ENCODE measurements around the gene DEFB114.
"Not testable (repeated sequence)": the region's sequence is repeated elsewhere in the genome, so short reads cannot be mapped to it uniquely, and the experiment has no call there.

DEFB114 gene, protein sequence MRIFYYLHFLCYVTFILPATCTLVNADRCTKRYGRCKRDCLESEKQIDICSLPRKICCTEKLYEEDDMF

DNA sequence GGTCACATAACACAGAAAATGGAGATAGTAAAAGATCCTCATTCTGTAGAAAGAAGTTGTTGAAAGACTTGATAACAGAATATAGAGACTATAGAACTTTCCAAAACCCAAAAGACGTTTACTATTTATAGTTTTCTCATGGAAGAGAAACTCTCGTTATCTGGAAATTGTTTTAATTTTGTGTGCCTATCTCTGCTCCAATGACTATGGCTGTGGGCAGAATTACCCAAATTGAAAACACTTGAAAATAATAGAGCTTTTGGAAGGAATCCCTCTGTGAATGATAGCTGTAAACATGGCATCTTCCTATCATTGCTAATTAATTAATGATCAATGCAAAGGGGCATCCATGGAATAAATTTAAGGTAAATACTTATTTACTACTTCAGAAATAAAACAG lies at the start of gene DEFB114:
Gene DEFB114 (minus strand): TSS at position 101 of the 400 bp plus-strand sequence. CDS start 59 bp downstream, at position 42.
- DNase-seq (ENCODE audit: low read depth), result no peak

DNA sequence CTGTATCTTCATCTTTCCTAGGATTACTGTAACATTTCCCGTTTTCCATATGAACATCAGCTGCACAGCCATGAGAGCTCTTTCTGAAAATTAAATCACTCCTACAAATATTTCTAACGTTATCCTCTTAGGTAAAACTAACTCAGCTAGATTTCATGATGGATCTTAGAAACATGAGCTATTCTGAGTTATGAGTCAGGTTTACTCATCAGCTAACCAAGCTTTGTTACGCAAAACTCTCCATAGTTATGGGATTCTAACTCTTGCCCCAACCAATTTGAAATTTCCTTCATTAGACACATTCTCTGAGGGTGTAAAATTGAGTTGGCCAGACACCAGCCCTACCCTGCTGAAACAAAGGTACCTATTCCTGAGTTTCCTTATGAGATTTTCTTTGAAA lies 43.9 kb upstream of the DEFB114 start:
- DNase-seq (ENCODE audit: low read depth), result no peak

DNA sequence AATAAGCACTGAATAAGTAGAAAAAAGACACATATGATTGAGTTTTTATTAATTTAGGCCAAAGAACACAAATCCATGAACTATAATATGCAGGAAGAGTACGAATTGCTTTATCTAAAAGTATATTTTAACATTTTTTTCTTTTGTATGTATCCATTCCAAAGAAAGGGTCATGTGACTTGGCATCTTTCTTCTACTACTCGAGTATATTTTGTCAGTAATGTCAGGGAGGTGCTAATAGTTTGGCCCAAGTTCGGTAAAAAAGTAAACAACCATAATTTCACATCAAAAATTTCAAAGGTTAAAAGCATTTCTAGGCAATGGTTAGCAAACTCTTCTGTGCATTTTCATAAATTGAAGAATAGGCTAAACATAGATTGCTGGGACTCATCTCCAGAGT lies 39.2 kb upstream of the DEFB114 start:
- no peak for DNase-seq (ENCODE audit: low read depth)

DNA sequence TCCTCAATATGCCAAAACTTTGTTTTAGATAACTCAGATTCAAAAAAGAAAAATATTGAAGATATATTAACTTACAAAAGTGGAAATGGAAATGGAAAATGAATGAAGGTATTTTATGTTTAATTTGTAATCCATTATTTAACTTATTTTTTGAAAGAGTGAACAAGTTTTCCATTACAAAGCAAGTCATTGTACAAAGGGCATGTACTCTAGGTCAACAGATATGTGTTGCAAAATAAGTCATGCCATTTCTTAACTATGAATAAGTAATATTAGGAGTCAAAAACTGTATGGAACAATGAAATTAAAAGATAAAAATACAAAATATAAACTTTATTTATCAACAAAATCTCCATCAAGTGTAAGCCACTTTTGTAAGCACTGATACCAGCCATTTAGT lies 31.3 kb upstream of the DEFB114 start:
- no peak for DNase-seq (ENCODE audit: low read depth)

DNA sequence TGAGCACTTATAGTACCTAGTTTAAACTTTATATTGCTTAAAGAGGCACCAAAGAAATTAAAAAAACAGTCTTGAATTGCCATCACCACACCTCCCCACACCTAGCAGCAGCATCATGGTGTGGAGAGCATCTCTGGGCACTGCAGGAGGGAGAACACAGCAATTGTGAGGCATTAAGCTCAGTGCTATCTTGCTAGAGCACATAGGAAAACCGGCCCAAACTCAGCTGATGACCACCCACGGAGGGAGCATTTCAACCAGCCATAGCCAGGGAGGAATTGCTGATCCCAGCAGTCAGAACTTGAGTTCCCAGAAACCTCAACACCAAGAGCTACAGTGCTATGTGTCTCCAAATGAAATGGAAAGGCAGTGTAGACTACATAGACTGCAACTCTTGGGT lies 24.9 kb upstream of the DEFB114 start:
- DNase-seq (ENCODE audit: low read depth), result no peak

DNA sequence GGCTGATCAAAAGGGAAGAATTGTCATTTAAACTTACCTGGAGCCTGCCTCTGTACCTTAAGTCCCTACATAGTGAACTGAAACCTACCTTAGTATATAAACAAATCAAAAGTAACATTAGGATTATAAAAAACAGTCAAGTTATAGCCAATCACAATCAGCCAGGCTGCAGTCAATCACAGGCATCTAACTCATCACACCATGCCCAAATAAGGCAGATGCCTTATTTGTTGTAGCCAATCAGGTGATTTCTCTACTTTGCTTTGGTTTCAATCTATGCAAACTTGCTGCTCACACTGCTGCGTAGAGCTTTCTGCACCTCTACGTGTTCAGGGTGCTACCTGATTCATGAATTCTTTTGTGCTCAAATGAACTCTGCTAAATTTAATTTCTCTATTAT lies 23.8 kb upstream of the DEFB114 start:
- DNase-seq (ENCODE audit: low read depth), result no peak

DNA sequence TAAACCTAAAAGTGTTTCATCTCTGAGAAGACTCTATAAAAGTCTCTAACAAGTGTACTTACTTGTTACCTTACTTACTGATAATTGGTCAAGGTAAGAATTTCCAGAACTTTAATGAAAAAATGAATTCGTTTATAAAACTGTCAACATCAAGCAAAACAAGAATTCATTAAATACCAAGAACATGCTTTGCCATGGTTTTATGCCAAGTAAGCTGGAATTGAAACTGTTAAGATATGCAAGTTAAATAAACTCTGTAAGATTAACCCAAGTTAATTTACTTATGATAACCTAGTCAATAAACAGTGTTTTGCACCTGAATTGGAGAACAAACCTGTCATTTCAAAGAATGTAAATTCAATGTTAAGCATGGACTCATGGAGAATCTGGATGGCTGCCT lies 22.6 kb upstream of the DEFB114 start:
- no peak for DNase-seq (ENCODE audit: low read depth)

DNA sequence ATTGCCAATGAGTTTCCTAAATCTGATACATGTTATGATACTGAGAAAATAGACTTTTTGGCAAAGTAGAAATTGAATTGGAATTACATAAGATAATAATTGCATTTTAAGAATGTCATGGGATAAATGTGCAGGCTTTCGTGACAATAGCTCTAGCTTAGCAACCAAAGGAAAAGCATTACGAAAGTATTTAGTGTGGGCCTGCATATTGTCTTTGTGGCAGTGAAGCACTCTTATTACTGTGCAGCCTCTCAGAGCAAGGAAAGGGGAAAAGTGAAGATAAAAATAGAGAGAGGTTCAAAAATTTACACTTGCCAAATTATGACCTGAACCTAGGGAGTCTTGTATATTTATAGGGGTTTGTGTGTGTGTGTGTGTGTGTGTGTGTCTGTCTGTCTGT lies 18.1 kb upstream of the DEFB114 start:
- DNase-seq (ENCODE audit: low read depth), result no peak

DNA sequence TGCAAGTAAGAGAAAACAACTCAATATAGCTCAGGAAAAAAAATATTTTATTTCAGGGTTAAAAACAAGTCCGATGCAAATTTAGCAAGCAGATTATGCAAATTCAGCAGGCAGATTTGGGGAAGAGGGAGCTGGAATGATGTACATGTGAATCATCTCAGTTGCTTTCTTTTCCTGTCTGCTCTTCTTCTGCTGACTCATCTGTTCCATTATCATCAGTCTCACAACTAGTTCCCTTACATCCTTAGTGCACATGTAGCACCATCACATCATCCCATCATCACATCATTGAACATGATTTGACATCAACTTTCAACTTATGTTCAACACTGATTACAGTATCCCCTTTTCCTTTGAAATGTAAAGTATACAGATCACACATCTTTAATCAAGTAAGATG lies 16.9 kb upstream of the DEFB114 start:
- no peak for DNase-seq (ENCODE audit: low read depth)

DNA sequence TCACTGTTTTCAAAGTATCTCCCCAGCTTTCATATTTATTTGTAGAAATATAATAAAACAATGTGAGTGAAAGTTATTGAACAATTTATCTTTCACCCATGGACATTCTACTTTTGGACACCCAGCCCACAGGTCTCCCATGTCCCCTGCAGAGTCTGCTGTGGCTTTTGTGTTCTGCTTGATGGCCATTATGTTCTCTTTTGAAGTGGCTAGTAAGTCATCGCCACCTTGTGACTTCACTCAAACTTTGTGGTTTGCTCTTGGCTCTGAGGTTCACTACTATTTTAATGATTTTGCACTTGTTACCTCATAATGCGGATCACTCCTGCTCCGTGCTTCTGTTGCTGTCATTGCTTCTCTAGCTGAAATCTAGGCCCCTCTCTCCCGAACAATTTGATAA lies 15.6 kb upstream of the DEFB114 start:
- no peak for DNase-seq (ENCODE audit: low read depth)

DNA sequence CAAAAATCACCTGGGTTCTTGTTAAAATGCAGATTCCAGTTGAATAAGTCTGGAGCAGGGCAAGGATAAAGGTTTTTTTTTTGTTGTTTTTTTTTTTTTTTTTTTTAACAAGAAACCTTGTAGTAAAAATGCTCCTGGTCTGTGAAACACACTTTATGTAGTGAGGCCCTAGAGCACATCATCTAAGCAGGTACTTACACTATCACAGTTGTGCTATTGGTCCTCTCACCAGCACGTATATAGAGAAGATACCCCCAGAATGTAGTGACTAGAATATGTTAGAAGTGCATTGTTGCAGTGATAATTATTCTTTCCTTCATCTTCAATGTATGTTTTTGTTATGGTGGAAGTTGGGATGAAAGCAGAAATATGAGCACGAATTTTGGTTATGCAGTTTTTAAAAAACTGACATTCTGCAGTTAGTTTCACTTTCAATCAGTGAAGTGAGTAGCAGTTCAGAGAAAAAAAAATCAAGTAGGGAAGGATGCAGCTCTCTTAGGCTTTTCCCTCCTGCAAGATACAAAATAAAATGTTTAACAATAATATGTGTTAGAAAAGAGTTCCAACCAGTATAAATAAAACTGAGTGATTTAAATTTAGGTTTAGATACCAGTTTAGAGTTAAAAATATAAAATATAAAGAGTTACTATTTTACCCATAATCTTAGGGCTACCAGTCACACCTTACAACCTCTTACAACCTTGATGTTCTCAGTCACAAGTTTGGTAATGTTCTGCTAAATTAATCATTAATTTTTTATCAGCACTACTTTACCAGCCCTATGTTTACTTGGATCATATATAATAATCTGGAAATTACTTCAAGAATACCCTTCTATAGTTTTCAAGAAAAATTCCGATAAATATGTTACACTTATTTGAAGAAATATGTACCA lies 14.6 kb upstream of the DEFB114 start:
- DNase-seq (ENCODE audit: low read depth), result no peak

DNA sequence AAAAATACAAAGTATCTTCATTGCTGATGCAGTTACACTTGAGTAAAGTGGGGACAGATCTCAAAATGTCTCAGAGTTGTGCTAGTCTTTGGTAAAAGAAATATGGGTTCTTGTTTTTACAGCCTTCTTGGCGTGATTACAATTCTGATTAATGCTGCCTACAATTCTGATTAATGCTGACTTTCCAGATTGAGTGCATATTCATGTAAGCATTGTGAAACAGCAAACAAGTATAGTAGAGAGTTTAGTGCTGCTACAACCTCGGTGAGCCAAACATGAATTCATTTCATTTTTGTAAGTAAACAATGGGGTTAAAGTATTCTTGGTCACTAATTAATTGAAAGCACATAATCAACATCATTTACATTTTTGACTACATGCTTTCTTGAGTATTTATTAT lies 5.6 kb upstream of the DEFB114 start, which contains the start of gene DEFB113:
Gene DEFB113 (minus strand): TSS at position 21 of the 400 bp plus-strand sequence. CDS start 0 bp downstream, at position 21.
- no peak for DNase-seq (ENCODE audit: low read depth)

DNA sequence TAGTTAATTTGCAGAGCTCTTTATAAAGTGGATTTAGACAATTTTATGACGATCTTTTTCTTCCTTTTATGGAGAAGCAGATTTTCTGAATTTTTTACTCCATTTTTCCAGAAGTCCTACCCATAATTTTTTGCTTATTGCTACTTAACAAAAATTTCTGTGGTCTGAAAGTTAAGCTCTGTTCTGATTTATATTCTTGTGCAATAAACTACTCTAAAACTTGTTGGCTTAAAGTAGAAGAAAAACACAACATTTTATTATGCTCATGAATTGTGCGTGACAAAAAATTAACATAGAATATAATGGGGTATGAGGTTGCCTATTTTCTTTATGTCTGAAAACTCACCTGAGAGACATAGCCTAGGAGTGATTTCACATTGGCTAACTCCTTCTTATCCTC lies 2.9 kb upstream of the DEFB114 start:
- DNase-seq (ENCODE audit: low read depth), result no peak

DNA sequence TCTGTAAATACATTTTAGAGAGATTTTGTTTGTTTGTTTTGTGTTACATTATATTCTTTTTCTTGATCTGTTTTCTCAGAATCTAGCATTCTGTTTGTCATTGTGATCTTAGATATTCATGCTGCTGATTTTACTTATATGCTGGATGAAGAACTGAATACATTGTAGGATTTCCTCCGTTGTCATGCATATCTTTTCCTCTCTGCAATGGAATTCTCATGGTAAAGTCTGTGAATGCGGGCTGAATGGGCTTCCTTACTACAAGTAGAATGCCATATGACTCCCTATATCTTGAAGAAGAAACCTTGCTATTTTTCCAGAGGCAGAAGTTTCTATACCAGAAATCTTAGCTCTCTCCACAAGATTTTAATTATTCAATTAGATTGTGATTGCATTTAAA lies 2.4 kb upstream of the DEFB114 start:
- DNase-seq (ENCODE audit: low read depth), result no peak

DNA sequence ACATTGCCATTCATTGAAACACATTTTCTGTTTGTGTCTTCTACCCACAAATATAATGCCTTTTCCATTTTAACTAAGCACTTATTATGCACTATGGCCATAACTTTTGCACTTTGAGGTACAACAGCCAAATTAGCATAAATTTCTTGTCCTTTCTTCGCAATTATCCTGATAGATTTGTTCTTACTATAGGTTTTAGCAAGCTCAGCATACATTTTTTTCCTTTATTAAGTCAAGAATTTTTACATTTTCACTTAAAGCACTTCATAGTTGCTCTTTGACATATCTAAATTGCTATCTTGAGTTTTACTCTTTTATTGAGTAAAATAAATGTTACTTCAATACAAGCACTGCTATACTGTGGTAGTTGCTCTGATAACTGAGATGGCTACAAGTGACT lies 5.8 kb downstream of the DEFB114 start:
- no peak for DNase-seq (ENCODE audit: low read depth)

DNA sequence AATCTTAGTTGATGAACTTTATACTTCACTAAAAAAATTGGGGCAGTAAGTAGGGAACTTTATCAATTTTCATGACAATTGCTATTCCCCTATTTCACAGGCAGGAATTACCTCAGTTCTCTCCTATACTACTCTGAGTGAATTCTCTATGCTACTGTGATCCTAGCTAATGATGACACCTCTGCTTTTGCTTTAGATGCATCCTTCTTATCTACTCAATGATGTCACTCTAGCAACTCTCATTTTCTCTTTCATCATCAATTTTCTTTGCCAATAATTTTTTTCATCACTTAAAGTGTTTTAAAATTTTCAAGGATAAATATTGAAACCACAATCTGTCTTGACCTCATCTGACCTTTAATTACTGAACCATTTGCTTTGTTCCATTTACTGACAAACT lies 8.1 kb downstream of the DEFB114 start:
- no peak for DNase-seq (ENCODE audit: low read depth)

DNA sequence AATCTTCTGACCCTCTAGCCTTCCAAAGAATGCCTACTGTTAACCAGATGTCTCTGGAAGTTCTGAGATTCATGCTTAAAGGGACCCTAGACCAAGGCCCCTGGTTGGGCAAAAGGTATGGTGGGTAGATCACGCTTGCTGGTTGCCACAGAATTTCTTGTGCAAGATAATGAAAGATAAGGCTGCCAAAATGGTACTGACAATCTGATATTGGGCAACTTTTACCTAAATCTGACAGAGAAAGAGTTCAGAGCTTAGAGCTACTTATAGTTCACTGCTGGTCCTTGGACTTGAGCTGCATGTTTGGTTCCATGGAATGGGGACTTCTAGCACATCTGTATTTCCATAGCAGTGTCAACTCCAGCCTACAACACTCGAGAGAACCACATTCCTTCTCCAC lies 12.0 kb downstream of the DEFB114 start:
- no peak for DNase-seq (ENCODE audit: low read depth)

DNA sequence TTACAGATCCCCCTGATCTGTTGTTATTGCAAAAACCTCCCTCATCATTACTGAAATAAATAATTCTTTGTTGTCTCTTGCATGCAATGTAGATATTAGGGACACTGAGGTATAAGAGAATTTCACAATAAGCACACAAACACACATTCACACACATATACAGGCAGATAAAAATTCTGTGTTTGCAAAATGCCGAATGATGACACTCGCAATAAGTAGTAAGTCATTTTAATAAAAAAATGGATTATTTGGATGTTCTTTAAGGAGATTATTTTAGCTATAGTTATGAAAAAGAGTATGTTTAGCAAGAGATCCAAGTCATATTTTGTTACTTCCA lies 13.6 kb downstream of the DEFB114 start:
- DNase-seq (ENCODE audit: low read depth), result no peak

DNA sequence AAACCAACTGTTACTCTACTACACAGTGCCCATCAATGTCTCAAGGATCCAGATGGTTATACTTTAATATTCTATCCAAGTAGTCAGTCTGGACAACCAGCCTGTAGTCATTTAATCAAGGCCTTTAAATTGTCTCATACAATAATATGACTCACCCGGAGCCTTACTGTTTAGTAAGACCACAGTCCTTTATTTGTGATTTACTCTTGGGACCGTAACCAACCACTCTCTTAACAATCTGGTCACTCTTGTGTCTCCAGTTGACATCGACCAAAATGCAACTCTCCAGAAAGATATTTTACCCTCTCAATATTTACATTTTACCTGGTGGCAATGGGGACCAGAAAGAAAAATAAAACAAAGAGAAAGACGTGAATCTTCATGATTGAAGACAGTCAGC lies 14.9 kb downstream of the DEFB114 start:
- no peak for DNase-seq (ENCODE audit: low read depth)

DNA sequence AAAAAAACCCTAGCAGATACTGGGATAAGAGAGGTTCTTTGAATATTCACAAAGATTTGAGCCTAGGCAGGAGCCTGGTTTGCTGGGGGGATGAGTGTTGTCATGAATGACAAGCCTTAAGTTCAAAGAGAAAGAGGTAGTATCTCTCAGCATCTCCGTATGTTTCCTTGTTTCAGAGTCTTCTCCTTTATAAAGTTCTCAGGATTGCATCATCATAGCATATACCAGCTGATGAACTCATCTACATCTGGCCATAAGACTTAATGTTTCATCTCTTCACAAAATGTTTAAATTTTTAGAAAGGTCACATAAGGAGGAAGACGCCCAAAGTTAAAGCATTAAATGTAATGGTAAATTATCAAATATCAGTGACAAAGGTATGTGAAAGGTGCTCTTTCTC lies 17.1 kb downstream of the DEFB114 start:
- DNase-seq (ENCODE audit: low read depth), result no peak

DNA sequence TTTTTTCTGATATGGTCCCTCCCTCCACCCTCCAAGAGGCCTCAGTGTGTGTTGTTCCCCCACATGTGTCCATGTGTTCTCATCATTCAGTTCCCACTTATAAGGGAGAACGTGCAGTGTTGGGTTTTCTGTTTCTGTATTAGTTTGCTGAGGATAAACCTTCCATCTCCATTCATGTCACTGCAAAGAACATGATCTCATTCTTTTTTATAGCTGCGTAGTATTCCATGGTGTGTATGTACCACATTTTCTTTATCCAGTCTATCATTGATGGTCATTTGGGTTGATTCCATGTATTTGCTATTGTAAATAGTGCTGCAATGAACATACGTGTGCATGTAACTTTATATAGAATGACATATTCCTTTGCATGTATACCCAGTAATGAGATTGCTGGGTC lies 19.9 kb downstream of the DEFB114 start:
- not testable (repeated sequence) for DNase-seq (ENCODE audit: low read depth)

DNA sequence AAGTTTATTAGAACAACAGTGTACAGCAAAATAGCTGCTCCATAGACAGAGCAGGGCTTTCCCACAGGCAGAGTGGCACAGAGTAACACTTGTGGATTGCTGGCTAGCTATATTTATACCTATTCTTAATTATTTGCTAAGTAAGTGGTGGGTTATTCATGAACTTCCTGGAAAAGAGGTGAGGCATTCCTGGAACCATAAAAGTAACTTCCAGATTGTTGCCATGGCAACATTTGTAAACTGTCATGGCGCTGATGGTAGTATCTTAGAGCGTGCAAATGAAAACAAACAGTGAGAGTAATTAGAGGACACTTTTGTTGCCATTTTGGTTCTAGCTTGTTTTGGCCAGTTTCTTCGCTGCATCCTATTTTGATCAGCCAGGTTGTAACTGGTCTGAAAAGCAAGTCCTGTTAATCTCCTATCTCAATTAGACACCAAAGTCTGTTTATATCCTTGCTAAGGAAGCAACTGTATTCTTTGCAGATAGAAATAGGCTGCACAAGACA lies 23.9 kb downstream of the DEFB114 start:
- no peak for DNase-seq (ENCODE audit: low read depth)

DNA sequence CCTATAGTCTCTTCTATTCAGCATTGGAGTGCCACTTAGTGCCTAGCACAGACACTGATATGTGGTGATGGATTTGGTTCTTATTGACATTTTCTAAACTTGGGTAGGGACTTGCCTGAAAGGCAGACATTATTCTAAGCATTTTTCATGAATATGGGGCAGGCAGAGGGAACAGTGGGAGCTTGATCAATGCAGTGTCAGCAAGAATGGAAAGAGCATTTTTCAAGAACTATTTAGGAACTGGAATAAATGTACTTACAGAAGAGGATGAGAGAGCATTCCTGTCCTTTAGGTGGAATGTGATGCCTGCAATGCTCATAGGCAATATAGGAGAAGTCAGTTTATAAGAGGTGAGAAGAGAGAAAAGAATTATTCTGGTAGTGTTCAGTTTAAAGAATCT lies 26.2 kb downstream of the DEFB114 start:
- no peak for DNase-seq (ENCODE audit: low read depth)

DNA sequence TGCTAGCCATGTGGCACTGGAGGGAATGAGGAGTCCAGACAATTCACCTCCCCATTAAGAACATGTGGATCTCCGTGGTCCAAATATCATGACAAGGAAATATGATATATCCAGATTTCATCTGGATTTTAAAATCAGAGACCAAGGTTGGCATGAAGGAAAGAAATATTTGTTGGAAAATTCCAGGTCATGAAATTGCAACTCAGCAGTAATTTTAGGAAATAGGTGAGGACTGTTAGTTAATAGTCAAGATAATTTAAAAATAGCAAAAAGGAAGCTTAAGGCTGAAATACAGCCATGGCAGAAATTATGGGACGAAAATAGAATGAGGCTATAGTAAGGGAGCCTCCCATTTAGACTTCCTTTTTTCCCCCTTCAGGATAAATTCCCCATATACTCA lies 26.9 kb downstream of the DEFB114 start:
- no peak for DNase-seq (ENCODE audit: low read depth)
